GM10248 (cell line): ENCODE measurements around the gene SLC1A4.

ENCODE experiments used
- CTCF ChIA-PET: fragments of 300-600 bp; sonication (Branson Sonifier 250); formaldehyde crosslinking; extraction: SDS; loops from one replicate; lab custom pipeline; 2021; ENCODE audit warnings: antibody characterized with exemption; lab: Yijun Ruan, JAX
- POLR2A ChIA-PET: fragments of 350-650 bp; sonication (Branson Sonifier 250); formaldehyde crosslinking; extraction: SDS; loops from one replicate; lab custom pipeline; 2020; ENCODE audit warnings: antibody characterized with exemption; lab: Yijun Ruan, JAX
- DNase-seq: peaks from one replicate; pipeline ENCODE4 v3.0.0; 2012; ENCODE audit errors: extremely low spot score
- TF ChIP-seq, protein P1 (sequence below): IDR thresholded peaks from 2 replicates; pipeline ENCODE4 v1.5.1; 2012; ENCODE audit warnings: mild to moderate bottlenecking, low read depth; ENCODE audit errors: extremely low read depth, missing control alignments, control extremely low read depth

Gene SLC1A4

DNA sequence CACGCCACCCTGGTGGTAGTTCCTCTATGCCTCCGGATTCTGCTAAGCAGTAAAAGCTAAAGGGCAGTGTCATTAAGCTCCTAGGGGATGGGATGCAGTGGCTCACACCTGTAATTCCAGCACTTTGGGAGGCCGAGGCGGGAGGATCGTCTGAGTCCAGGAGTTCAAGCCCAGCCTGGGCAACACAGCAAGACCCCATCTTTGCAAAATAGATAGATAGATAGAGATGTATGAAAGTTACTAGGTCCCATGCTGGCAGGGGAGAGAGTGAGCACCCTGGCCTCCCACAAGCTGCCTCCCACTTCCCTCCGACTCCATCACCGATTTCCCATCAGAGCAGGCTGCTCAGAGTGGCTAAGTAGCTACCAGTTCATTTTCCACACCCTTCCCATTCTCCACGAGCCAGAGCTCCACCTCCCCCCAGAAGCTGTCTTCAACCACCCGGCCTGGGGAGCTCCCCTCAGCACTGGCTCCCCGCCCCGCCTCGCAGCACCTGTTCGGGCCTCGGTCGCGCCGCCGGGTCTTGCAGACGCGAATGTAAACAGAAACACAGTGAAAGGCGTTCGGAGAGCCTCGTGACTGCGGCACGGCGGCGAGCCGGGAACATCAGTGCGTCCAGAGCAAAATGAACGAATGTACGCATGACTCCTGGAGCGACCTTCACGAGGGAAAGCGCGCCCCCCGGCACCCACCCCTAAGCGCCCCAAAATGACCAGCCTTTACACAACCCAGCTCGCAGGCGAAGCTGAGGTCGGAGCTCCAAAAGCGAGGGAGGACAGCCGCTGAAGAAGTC, 66.4 kb downstream of the SLC1A4 start:
- ChIA-PET CTCF (interaction anchor here (0.9 to 3.8 kb wide), 21 partner anchors 9 to 725 kb away, joined by 3 to 36 read pairs (median 4); no protein-coding TSS in a partner anchor), POLR2A (interaction anchor here (0.6 to 2.5 kb wide), 17 partner anchors 9 to 530 kb away, joined by 3 to 17 read pairs (median 3); partner anchors contain the start of genes ACTR2 and RAB1A)
- peak; percentile 59 for DNase-seq
- TF ChIP-seq, protein P1, sequence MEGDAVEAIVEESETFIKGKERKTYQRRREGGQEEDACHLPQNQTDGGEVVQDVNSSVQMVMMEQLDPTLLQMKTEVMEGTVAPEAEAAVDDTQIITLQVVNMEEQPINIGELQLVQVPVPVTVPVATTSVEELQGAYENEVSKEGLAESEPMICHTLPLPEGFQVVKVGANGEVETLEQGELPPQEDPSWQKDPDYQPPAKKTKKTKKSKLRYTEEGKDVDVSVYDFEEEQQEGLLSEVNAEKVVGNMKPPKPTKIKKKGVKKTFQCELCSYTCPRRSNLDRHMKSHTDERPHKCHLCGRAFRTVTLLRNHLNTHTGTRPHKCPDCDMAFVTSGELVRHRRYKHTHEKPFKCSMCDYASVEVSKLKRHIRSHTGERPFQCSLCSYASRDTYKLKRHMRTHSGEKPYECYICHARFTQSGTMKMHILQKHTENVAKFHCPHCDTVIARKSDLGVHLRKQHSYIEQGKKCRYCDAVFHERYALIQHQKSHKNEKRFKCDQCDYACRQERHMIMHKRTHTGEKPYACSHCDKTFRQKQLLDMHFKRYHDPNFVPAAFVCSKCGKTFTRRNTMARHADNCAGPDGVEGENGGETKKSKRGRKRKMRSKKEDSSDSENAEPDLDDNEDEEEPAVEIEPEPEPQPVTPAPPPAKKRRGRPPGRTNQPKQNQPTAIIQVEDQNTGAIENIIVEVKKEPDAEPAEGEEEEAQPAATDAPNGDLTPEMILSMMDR = no peak

DNA sequence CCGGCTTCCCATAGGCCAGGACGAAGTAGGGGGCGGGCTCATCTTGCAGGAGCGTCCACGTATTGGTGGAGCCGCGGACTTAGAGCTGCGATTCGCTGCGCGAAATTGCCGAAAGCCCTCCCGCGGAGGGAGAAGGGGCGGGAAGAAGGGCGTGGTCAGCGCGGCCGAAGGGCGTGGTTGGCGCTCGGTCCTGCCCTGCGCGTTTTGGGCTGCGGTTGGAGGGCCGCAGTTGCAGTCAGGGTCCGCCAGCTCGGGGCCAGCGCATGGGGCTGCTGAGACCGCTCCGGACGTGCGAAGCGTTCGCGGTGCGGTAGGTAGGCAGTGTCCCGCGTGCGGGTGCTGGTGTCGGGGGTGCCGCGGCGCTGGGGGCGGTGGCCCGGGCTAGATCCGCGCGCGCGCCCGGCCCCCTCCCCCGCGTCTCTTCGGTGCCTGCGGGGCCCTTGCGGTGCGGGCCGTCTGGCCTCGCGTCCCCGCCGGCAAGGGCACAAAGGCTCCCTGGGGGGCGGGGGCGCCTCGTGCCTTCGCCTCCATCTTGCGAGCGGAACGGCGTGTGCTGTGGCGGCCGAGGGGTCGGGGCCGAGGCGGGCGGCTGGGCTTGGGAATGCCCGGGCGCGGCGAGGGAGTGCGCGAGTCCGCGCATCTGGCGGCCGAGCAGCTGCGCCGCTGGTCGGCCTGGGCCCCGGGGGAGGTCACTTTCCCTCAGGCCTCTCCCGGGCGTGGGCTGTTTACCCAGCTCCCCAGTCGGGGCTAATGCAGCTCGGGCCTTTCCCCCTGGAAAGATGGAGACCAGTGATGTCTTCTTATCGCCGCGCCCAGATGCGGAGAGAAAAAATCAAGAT, 67.2 kb downstream of the SLC1A4 start, which contains the start of gene CEP68:
Gene CEP68 (plus strand): TSS at position 202 of the 839 bp plus-strand sequence. CDS start 13,029 bp downstream, outside the sequence.
- ChIA-PET POLR2A (interaction anchor here (0.6 to 2.5 kb wide), 15 partner anchors 8 to 531 kb away, joined by 3 to 17 read pairs (median 3); partner anchors contain the start of genes ACTR2 and RAB1A), CTCF (interaction anchor here (0.9 to 3.8 kb wide), 19 partner anchors 8 to 568 kb away, joined by 3 to 36 read pairs (median 4); partner anchors contain the start of gene RAB1A)
- DNase-seq = peak; percentile 97
- TF ChIP-seq, protein P1 = no peak

DNA sequence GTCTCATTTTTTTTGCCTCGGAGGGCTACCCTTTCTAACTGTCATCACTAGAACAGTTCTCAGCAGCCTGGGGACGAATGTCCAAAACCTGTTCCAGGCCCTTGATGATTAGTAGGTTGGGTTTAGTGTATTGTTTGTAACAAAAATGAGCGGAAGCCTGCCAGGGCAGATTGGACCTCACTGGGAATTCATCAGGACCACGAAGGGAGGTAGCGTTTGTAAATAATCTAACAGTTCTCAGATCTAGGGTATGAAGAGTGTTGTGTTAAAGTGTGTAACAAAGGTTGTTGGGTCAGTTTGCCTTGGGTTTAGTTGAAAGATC, 67.8 kb downstream of the SLC1A4 start:
- POLR2A ChIA-PET = interaction anchor here (2.5 kb wide), 1 partner anchor 8 kb away, joined by 17 read pairs; no protein-coding TSS in a partner anchor
- no peak for DNase-seq
- TF ChIP-seq, protein P1 = no peak
- CTCF ChIA-PET = interaction anchor here (1.4 to 3.8 kb wide), 6 partner anchors 8 to 139 kb away, joined by 4 to 36 read pairs (median 5); partner anchors contain the start of gene RAB1A

DNA sequence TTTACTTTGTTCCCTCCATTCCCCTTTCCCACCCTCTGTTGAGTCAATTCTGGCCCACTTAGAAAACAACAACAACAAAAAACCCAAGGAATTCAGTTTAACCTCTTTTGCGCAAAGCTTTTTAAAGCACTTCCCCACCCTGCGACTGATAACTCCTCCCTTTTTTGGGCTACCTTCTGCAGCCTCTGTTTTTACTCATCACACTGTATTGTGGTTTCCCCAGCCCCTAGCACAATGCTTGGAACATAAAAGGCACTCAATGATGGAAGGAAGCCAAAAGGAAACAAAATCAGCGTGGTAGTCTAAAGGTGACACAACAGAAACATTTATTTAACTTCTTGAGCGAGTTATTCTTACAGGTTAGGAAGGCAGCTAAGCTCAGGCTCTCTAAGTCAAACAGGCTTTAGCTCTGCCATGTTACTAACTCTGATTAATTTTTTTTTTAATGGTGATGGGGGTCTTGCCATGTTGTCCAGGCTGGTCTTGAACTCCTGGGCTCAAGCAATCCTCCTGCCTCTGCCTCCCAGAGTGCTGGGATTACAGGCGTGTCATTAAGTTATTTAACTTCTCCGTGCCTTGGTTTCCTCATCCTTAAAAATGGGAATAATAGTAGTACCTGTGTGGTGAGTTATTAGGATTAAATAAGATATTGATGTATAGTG, 68.3 kb downstream of the SLC1A4 start:
- ChIA-PET CTCF (interaction anchor here (0.7 to 3.8 kb wide), 7 partner anchors 7 to 140 kb away, joined by 3 to 36 read pairs (median 4); partner anchors contain the start of gene RAB1A), POLR2A (interaction anchor here (0.7 to 2.5 kb wide), 2 partner anchors 7 to 417 kb away, joined by 10 to 17 read pairs; no protein-coding TSS in a partner anchor)
- DNase-seq = peak; percentile 68
- TF ChIP-seq, protein P1 = no peak

DNA sequence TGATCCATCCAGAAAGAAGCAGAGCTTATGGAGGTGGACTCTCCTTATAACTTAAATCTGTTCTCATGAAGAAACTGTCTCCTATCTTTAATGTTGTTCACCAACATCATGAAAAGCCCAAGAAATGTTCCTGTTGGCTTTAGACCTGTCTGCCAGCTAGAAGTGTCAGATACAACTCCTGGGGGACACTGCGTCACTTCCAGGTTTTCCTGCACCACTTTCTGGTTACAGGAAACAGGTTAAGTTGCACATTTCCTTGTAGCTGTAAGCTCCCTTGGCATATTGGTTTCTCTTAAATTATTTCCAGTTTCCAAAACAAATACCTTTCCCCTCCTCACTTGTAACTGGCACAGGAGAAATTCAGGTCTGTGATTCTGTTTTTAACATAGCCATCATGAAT, 69.9 kb downstream of the SLC1A4 start:
- CTCF ChIA-PET = interaction anchor here (1.1 to 2.4 kb wide), 4 partner anchors 19 to 128 kb away, joined by 3 to 9 read pairs (median 4); no protein-coding TSS in a partner anchor
- TF ChIP-seq, protein P1 = no peak
- DNase-seq = no peak
- POLR2A ChIA-PET = interaction anchor here (0.6 kb wide), 1 partner anchor 8 kb away, joined by 3 read pairs; no protein-coding TSS in a partner anchor
